Neural progenitor cell (in vitro differentiated cells): ENCODE data around the gene PDAP1. TPM values are rescaled to one million over a fixed set of nuclear protein-coding genes. Genes with fewer than 3 reads are reported as not detected.
A peak's percentile ranks its signal among the peaks of the same experiment; 100 is the strongest.
"Not testable (repeated sequence)": the region's sequence is repeated elsewhere in the genome, so short reads cannot be mapped to it uniquely, and the experiment has no call there.

Source experiments
- DNase-seq: peaks from one replicate; pipeline ENCODE4 v3.0.0-alpha.2; 2016; ENCODE audit warnings: low spot score
- H2AFZ ChIP-seq: fragments of 200-600 bp; sonication (generic); replicated peaks from 2 replicates; pipeline ENCODE4 v1.6.1; 2016; ENCODE audit warnings: antibody characterized with exemption
- H3F3A ChIP-seq: fragments of 200-600 bp; sonication (generic); 2 replicates; pipeline ENCODE4 v1.6.1; 2016; ENCODE audit warnings: antibody characterized with exemption, low read depth
- H3K27ac ChIP-seq: fragments of 200-600 bp; sonication (generic); 2 replicates; pipeline ENCODE4 v1.5.1; 2016; ENCODE audit warnings: mild to moderate bottlenecking
- H3K27me3 ChIP-seq: fragments of 200-600 bp; sonication (generic); 2 replicates; pipeline ENCODE4 v1.6.1; 2016; ENCODE audit warnings: mild to moderate bottlenecking, moderate library complexity
- H3K36me3 ChIP-seq: fragments of 200-600 bp; sonication (generic); 2 replicates; pipeline ENCODE4 v1.5.1; 2016
- H3K4me1 ChIP-seq: fragments of 200-600 bp; sonication (generic); 2 replicates; pipeline ENCODE4 v1.6.1; 2016; ENCODE audit warnings: mixed run types
- H3K4me2 ChIP-seq: fragments of 200-600 bp; sonication (generic); 2 replicates; pipeline ENCODE4 v1.6.1; 2016
- H3K4me3 ChIP-seq: fragments of 200-600 bp; sonication (generic); 2 replicates; pipeline ENCODE4 v1.5.1; 2016
- H3K79me2 ChIP-seq: fragments of 200-600 bp; sonication (generic); 2 replicates; pipeline ENCODE4 v1.6.1; 2016; ENCODE audit warnings: low read depth
- H3K9ac ChIP-seq: fragments of 200-600 bp; sonication (generic); 2 replicates; pipeline ENCODE4 v1.6.1; 2016
- H3K9me3 ChIP-seq: fragments of 200-600 bp; sonication (generic); 2 replicates; pipeline ENCODE4 v1.5.1; 2016; ENCODE audit warnings: low read depth
- H4K20me1 ChIP-seq: fragments of 200-600 bp; sonication (generic); 2 replicates; pipeline ENCODE4 v1.6.1; 2016; ENCODE audit warnings: low read depth
- H3K27ac Mint-ChIP-seq: 3 replicates; pipeline ENCODE4 v1.8.0; 2021; ENCODE audit warnings: mixed read lengths
- H3K27me3 Mint-ChIP-seq: 2 replicates; pipeline ENCODE4 v1.8.0; 2022; ENCODE audit warnings: low read depth, mild to moderate bottlenecking, inconsistent platforms, moderate library complexity, mixed read lengths; ENCODE audit not compliant: insufficient read depth
- H3K36me3 Mint-ChIP-seq: 3 replicates; pipeline ENCODE4 v1.8.0; 2021; ENCODE audit warnings: mixed read lengths
- H3K4me1 Mint-ChIP-seq: 3 replicates; pipeline ENCODE4 v1.8.0; 2021; ENCODE audit warnings: mixed read lengths
- H3K4me3 Mint-ChIP-seq: 3 replicates; pipeline ENCODE4 v1.8.0; 2021; ENCODE audit warnings: mild to moderate bottlenecking, moderate library complexity, mixed read lengths
- H3K9me3 Mint-ChIP-seq: 3 replicates; pipeline ENCODE4 v1.8.0; 2020; ENCODE audit warnings: mixed read lengths
- CTCF ChIP-seq: fragments of 200-600 bp; sonication (generic); IDR thresholded peaks from 2 replicates; pipeline ENCODE4 v1.5.1; 2017; ENCODE audit warnings: antibody characterized with exemption, mild to moderate bottlenecking
- EZH2 ChIP-seq: fragments of 200-600 bp; sonication (generic); IDR thresholded peaks from 2 replicates; pipeline ENCODE4 v1.6.1; 2017; ENCODE audit warnings: antibody characterized with exemption, mild to moderate bottlenecking, moderate library complexity
- EZH2phosphoT487 ChIP-seq: fragments of 200-600 bp; sonication (generic); IDR thresholded peaks from 2 replicates; pipeline ENCODE4 v1.6.1; 2017; ENCODE audit warnings: antibody characterized with exemption
- total RNA-seq: library from RNA; depleted of rRNA; stranded (reverse); fragments of >200 nt; gene quantifications from 2 replicates; pipeline ENCODE4 v1.2.3, GENCODE V29; 2015; ENCODE audit warnings: low replicate concordance

Gene PDAP1
- total RNA-seq, 1 donor from 2014 or later: 136 TPM

GRCh38 chr7:99390941-99391602, 17.3 kb downstream of the PDAP1 start:
- Histone ChIP-seq H3F3A (peaks cover 48% of the 10 kb centered on the region), H3K9me3 (no peaks in the 10 kb centered on the region), H3K4me1 (peaks cover 8% of the 10 kb centered on the region), H3K4me2 (no peak overlapping the region), H2AFZ (no peak overlapping the region), H3K9ac (no peak overlapping the region), H3K27ac (no peak overlapping the region), H3K27me3 (no peaks in the 10 kb centered on the region), H4K20me1 (peaks cover 19% of the 10 kb centered on the region), H3K79me2 (no peaks in the 10 kb centered on the region), H3K36me3 (no peaks in the 10 kb centered on the region), H3K4me3 (no peak overlapping the region)
- H3K36me3 Mint-ChIP-seq: peaks cover 5% of the 10 kb centered on the region
- H3K9me3 Mint-ChIP-seq: no peaks in the 10 kb centered on the region
- DNase-seq: no peak
- peak overlapping the region; percentile 24 for H3K4me3 Mint-ChIP-seq
- peaks cover 10% of the 10 kb centered on the region for H3K4me1 Mint-ChIP-seq
- TF ChIP-seq EZH2 (no peak), EZH2phosphoT487 (no peak), CTCF (no peak)
- H3K27ac Mint-ChIP-seq: no peak overlapping the region
- peaks cover 6% of the 10 kb centered on the region for H3K27me3 Mint-ChIP-seq

- Histone ChIP-seq H3K79me2 (no peaks in the 10 kb centered on the region), H4K20me1 (peaks cover 13% of the 10 kb centered on the region), H3K4me1 (peaks cover 8% of the 10 kb centered on the region), H3K4me3 (no peak overlapping the region), H3K4me2 (no peak overlapping the region), H3K27me3 (no peaks in the 10 kb centered on the region), H2AFZ (no peak overlapping the region), H3F3A (peaks cover 37% of the 10 kb centered on the region), H3K36me3 (no peaks in the 10 kb centered on the region), H3K9ac (no peak overlapping the region), H3K9me3 (no peaks in the 10 kb centered on the region), H3K27ac (no peak overlapping the region)
- peaks cover 6% of the 10 kb centered on the region for H3K27me3 Mint-ChIP-seq
- H3K4me3 Mint-ChIP-seq: no peak overlapping the region
- no peak for DNase-seq
- peaks cover 10% of the 10 kb centered on the region for H3K4me1 Mint-ChIP-seq
- TF ChIP-seq EZH2phosphoT487 (no peak), CTCF (no peak), EZH2 (no peak)
- H3K9me3 Mint-ChIP-seq: no peaks in the 10 kb centered on the region
- peaks cover 5% of the 10 kb centered on the region for H3K36me3 Mint-ChIP-seq
- no peak overlapping the region for H3K27ac Mint-ChIP-seq
Observed at GRCh38 chr7:99389772-99390171, 18.6 kb downstream of the PDAP1 start.

GRCh38 chr7:99387912-99388311, 20.5 kb downstream of the PDAP1 start:
- H3K4me1 ChIP-seq: no peaks in the 10 kb centered on the region
- no peaks in the 10 kb centered on the region for H3K9me3 ChIP-seq
- no peak for DNase-seq
- no peaks in the 10 kb centered on the region for H3K27me3 ChIP-seq
- Mint-ChIP-seq H3K27ac (no peak overlapping the region), H3K4me1 (no peaks in the 10 kb centered on the region), H3K4me3 (no peak overlapping the region), H3K9me3 (no peaks in the 10 kb centered on the region), H3K27me3 (peaks cover 2% of the 10 kb centered on the region), H3K36me3 (peaks cover 3% of the 10 kb centered on the region)
- no peaks in the 10 kb centered on the region for H4K20me1 ChIP-seq
- no peak overlapping the region for H3K27ac ChIP-seq
- H3K4me3 ChIP-seq: no peak overlapping the region
- H3K79me2 ChIP-seq: no peaks in the 10 kb centered on the region
- no peak overlapping the region for H2AFZ ChIP-seq
- H3K4me2 ChIP-seq: no peak overlapping the region
- H3K9ac ChIP-seq: no peak overlapping the region
- no peak for TF ChIP-seq EZH2
- TF ChIP-seq EZH2phosphoT487: no peak
- TF ChIP-seq CTCF: no peak
- no peaks in the 10 kb centered on the region for H3K36me3 ChIP-seq
- H3F3A ChIP-seq: peaks cover 19% of the 10 kb centered on the region

GRCh38 chr7:99387239-99387635, 21.2 kb downstream of the PDAP1 start:
- H4K20me1 ChIP-seq, H3K27ac ChIP-seq, H3K4me3 Mint-ChIP-seq, H3K9ac ChIP-seq, H2AFZ ChIP-seq, DNase-seq, H3K79me2 ChIP-seq, H3K27me3 ChIP-seq, H3K9me3 ChIP-seq, H3K36me3 Mint-ChIP-seq, H3K9me3 Mint-ChIP-seq, H3K4me2 ChIP-seq, H3K27me3 Mint-ChIP-seq, H3K36me3 ChIP-seq, H3K4me1 ChIP-seq, H3K4me1 Mint-ChIP-seq, H3K4me3 ChIP-seq, H3K27ac Mint-ChIP-seq: not testable (repeated sequence)
- H3F3A ChIP-seq: peaks cover 12% of the 10 kb centered on the region
